ENCODE data around the gene APLN.

DNA sequence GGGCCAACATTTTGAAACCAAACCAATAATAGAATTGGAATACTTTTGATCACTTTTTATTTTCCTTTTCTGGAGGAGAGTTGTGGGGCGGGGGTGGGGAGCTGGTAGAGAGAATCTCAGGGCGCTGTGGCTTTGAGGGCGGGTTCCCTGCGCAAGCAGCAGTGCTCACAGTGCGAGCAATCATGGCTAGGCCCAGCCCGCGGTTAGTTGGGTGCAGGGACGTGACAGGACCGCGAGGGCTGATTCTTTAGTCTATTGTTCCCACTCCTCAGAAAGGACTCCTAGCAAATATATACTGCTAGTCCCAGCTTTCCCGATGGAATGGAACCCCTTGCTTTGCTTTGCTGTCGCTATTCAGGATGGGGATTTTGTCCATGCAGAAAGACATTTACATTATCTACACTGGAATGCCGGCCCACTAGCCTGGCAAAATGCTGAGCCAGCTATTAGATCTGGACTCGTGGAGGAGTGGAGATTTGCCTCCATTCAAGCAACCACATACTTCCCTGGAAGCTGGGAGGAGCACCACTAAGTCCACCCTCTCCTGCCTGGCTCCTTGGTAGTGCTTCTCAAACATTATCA lies 23.9 kb upstream of the APLN start:
- TF ChIP-seq, protein P1, sequence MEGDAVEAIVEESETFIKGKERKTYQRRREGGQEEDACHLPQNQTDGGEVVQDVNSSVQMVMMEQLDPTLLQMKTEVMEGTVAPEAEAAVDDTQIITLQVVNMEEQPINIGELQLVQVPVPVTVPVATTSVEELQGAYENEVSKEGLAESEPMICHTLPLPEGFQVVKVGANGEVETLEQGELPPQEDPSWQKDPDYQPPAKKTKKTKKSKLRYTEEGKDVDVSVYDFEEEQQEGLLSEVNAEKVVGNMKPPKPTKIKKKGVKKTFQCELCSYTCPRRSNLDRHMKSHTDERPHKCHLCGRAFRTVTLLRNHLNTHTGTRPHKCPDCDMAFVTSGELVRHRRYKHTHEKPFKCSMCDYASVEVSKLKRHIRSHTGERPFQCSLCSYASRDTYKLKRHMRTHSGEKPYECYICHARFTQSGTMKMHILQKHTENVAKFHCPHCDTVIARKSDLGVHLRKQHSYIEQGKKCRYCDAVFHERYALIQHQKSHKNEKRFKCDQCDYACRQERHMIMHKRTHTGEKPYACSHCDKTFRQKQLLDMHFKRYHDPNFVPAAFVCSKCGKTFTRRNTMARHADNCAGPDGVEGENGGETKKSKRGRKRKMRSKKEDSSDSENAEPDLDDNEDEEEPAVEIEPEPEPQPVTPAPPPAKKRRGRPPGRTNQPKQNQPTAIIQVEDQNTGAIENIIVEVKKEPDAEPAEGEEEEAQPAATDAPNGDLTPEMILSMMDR (IDR thresholded peaks at IDR 0.05): no peak
- no peak for TF ChIP-seq POLR2A (IDR thresholded peaks at IDR 0.05)
